ENCODE results near the gene LRIG2. TPM values are rescaled to one million over a fixed set of nuclear protein-coding genes. Genes with fewer than 3 reads are reported as not detected.
"Not testable (repeated sequence)": the region's sequence is repeated elsewhere in the genome, so short reads cannot be mapped to it uniquely, and the experiment has no call there.

The LRIG2 gene
- total and polyA plus RNA-seq, 4 donors: 2.9 to 33.6 (median 8.3) TPM

DNA sequence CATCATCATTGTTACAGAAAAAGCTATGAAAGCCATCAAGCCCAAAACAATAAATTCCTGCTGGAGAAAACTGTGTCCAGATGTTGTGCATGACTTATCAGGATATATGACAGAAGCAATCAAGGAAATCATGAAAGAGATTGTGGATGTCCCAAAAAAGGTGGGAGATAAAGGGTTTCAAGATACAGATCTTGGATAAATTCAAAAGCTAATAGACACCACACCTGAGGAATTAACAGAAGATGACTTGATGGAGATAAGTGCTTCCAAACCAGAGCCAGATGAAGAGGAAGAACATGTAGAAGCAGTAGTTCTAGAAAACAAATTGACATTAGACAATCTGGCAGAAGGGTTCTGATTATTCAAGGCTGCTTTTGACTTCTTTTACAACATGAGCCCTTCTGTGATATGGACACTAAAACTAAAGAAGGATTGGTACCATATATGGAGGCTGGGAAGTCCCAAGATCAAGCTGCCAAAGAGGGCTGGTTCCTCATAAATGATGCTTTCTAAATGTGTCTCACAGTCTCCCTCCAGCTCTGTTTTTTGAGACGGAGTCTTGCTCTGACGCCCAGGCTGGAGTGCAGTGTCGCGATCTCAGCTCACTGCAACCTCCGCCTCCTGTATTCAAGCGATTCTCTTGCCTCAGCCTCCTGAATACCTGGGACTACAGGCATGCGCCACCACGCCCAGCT lies 32.1 kb upstream of the LRIG2 start:
- whole genome bisulfite sequencing, 2 donors: 86 to 95% methylated on average over 8 of the region's 8 CpGs
- Histone ChIP-seq H3K27ac (ENCODE audit: low read depth in 1 of 2, low read length in 1 of 2) (no peak overlapping the region), H3K4me1 (ENCODE audit: control insufficient read depth in 5 of 5, insufficient read depth in 5 of 5, low read length in 5 of 5) (peaks cover 0 to 7% (median 4%) of the 10 kb centered on the region in 5 donors), H3K9ac (ENCODE audit: insufficient read depth in 1 of 2, low read length in 2 of 2) (no peak overlapping the region), H3K4me3 (no peak overlapping the region), H3K36me3 (ENCODE audit: control insufficient read depth in 4 of 4, insufficient read depth in 4 of 4, low read length in 4 of 4) (no peaks in the 10 kb centered on the region), H3K27me3 (ENCODE audit: control insufficient read depth in 3 of 3, insufficient read depth in 3 of 3, low read length in 2 of 3) (no peaks in the 10 kb centered on the region), H3K9me3 (ENCODE audit: control insufficient read depth in 4 of 4, insufficient read depth in 3 of 4, low read length in 3 of 4) (no peaks in the 10 kb centered on the region)
- ATAC-seq (ENCODE audit: insufficient read depth, low FRiP score): no peak
- TF ChIP-seq, protein P1, sequence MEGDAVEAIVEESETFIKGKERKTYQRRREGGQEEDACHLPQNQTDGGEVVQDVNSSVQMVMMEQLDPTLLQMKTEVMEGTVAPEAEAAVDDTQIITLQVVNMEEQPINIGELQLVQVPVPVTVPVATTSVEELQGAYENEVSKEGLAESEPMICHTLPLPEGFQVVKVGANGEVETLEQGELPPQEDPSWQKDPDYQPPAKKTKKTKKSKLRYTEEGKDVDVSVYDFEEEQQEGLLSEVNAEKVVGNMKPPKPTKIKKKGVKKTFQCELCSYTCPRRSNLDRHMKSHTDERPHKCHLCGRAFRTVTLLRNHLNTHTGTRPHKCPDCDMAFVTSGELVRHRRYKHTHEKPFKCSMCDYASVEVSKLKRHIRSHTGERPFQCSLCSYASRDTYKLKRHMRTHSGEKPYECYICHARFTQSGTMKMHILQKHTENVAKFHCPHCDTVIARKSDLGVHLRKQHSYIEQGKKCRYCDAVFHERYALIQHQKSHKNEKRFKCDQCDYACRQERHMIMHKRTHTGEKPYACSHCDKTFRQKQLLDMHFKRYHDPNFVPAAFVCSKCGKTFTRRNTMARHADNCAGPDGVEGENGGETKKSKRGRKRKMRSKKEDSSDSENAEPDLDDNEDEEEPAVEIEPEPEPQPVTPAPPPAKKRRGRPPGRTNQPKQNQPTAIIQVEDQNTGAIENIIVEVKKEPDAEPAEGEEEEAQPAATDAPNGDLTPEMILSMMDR (IDR thresholded peaks at IDR 0.05; ENCODE audit: control extremely low read depth, extremely low read depth): no peak
- DNase-seq: no peak

DNA sequence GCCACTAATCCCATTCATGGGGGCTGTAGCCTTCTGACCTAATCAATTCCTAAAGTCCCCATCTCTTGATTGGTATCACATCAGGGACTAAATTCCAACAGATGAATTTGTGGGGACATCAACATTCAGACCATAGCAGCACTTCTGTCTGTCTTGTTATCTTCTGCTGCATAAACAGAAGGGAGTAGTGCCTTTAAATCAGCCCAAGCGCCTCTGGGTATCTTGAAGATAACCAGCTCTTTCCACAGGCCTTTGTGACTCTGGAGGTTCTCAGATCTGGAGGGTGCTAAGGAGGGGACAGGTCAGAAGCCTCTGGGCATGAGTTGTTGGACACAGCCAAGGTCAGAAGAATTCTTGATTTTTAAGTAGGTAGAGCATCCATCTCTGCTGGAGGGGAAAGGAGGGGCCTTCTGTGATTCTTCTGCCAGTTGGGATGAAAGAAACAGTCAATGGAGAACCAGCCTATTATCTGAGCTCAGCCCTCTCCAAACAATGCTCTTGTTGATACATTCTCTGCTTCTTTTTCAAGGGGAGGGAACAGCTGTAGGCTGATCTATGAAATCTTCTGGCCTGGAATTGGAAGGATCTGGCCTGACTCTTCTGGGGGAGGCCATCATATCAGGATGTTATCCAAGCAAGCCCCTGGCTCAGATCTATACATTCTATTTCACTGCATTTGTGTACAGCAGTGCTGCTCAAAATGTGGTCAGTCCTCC lies 31.3 kb upstream of the LRIG2 start:
- H3K27ac ChIP-seq (ENCODE audit: low read depth in 1 of 2, low read length in 1 of 2): no peak overlapping the region

DNA sequence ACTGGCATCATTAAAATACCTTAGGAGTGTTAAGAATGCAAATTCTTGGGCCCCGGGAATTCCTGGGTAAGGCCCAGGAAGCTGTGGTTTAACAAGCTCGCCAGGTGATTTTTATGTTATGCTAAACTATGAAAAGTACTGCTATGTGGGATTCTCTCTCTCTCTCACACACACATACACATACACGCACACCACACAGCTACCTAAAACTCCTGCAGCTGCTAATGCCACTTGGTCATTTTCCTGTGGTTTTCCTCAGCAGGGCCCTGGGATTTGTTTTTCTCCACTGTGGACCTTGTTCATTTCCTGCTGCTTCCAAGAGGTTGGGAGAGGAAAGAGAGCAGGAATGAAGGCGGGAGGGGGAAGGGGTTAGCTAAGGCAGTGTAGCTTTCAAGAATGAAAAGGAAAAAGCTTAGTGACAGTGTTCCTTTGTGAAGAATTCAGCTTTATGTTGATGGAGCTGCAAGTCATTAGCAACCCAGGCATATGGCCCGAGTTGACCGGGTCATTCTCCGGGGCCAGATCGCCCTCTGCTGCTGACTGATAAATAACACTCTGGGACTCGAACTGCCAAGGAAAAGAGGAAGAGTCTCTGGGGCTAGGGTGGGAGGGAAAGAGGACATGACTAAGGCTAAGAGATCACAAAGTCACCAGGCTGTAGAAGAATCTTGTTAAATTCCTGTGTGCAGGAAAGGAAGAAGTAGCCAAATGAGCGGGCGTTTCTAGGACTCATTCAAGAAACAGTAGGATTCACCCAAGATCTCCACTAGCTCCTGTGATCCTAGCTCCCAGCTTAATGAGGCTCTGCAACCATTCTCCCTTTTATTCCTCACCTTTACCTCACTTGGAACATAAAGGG lies 30.5 kb upstream of the LRIG2 start:
- 18 to 19% methylated on average over 11 of the region's 11 CpGs for WGBS, 2 donors
- peak; percentile 75 for ATAC-seq (ENCODE audit: insufficient read depth, low FRiP score)
- no peaks in the 10 kb centered on the region for H3K36me3 ChIP-seq (ENCODE audit: control insufficient read depth in 4 of 4, insufficient read depth in 4 of 4, low read length in 4 of 4)
- peak; percentile 75 to 80 (median 79) for DNase-seq
- H3K9me3 ChIP-seq (ENCODE audit: control insufficient read depth in 4 of 4, insufficient read depth in 3 of 4, low read length in 3 of 4): no peaks in the 10 kb centered on the region
- no peak overlapping the region for H3K27ac ChIP-seq (ENCODE audit: low read depth in 1 of 2, low read length in 1 of 2)
- H3K9ac ChIP-seq (ENCODE audit: insufficient read depth in 1 of 2, low read length in 2 of 2): no peak overlapping the region
- TF ChIP-seq, protein P1 (IDR thresholded peaks at IDR 0.05; ENCODE audit: control extremely low read depth, extremely low read depth): peak; percentile 52
- H3K4me1 ChIP-seq (ENCODE audit: control insufficient read depth in 5 of 5, insufficient read depth in 5 of 5, low read length in 5 of 5): peaks cover 0 to 7% (median 4%) of the 10 kb centered on the region in 5 donors
- no peaks in the 10 kb centered on the region for H3K27me3 ChIP-seq (ENCODE audit: control insufficient read depth in 3 of 3, insufficient read depth in 3 of 3, low read length in 2 of 3)
- no peak overlapping the region for H3K4me3 ChIP-seq

More for the DNA sequence above, 31.3 kb upstream of the LRIG2 start:
- 27 to 53% methylated on average over 1 of the region's 1 CpG for WGBS, 2 donors
- no peaks in the 10 kb centered on the region for H3K9me3 ChIP-seq (ENCODE audit: control insufficient read depth in 4 of 4, insufficient read depth in 3 of 4, low read length in 3 of 4)
- H3K36me3 ChIP-seq (ENCODE audit: control insufficient read depth in 4 of 4, insufficient read depth in 4 of 4, low read length in 4 of 4): no peaks in the 10 kb centered on the region
- H3K9ac ChIP-seq (ENCODE audit: insufficient read depth in 1 of 2, low read length in 2 of 2): no peak overlapping the region
- H3K27me3 ChIP-seq (ENCODE audit: control insufficient read depth in 3 of 3, insufficient read depth in 3 of 3, low read length in 2 of 3): no peaks in the 10 kb centered on the region
- no peak overlapping the region for H3K4me3 ChIP-seq
- no peak for ATAC-seq (ENCODE audit: insufficient read depth, low FRiP score)
- H3K4me1 ChIP-seq (ENCODE audit: control insufficient read depth in 5 of 5, insufficient read depth in 5 of 5, low read length in 5 of 5): peaks cover 0 to 7% (median 4%) of the 10 kb centered on the region in 5 donors
- no peak for DNase-seq
- TF ChIP-seq, protein P1 (IDR thresholded peaks at IDR 0.05; ENCODE audit: control extremely low read depth, extremely low read depth): no peak

DNA sequence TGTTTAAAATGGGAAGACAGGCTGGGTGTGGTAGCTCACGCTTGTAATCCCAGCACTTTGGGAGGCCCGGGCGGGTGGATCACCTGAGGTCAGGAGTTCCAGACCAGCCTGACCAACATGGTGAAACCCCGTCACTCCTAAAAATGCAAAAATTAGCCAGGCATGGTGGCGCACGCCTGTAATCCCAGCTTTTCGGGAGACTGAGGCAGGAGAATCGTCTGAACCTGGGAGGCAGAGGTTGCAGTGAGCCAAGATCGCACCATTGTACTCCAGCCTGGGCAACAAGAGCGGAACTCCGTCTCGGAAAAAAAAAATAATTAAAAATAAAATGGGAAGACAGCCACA lies 29.9 kb upstream of the LRIG2 start:
- not testable (repeated sequence) for ATAC-seq (ENCODE audit: insufficient read depth, low FRiP score); H3K9me3 ChIP-seq (ENCODE audit: control insufficient read depth in 4 of 4, insufficient read depth in 3 of 4, low read length in 3 of 4); DNase-seq; H3K27ac ChIP-seq (ENCODE audit: low read depth in 1 of 2, low read length in 1 of 2); H3K27me3 ChIP-seq (ENCODE audit: control insufficient read depth in 3 of 3, insufficient read depth in 3 of 3, low read length in 2 of 3); H3K4me1 ChIP-seq (ENCODE audit: control insufficient read depth in 5 of 5, insufficient read depth in 5 of 5, low read length in 5 of 5); H3K4me3 ChIP-seq; H3K9ac ChIP-seq (ENCODE audit: insufficient read depth in 1 of 2, low read length in 2 of 2); H3K36me3 ChIP-seq (ENCODE audit: control insufficient read depth in 4 of 4, insufficient read depth in 4 of 4, low read length in 4 of 4)
- WGBS, 2 donors: 68 to 74% methylated on average over 12 of the region's 12 CpGs
